TTC549 (cell line): ENCODE results near the gene TACC2.
"Not testable (repeated sequence)": the region's sequence is repeated elsewhere in the genome, so short reads cannot be mapped to it uniquely, and the experiment has no call there.

ENCODE experiments used
- FAIRE-seq: peaks from 2 replicates; lab custom pipeline; 2012; peaks lifted over from hg19 to GRCh38; lab: Jason Lieb, UNC

Gene TACC2, protein sequence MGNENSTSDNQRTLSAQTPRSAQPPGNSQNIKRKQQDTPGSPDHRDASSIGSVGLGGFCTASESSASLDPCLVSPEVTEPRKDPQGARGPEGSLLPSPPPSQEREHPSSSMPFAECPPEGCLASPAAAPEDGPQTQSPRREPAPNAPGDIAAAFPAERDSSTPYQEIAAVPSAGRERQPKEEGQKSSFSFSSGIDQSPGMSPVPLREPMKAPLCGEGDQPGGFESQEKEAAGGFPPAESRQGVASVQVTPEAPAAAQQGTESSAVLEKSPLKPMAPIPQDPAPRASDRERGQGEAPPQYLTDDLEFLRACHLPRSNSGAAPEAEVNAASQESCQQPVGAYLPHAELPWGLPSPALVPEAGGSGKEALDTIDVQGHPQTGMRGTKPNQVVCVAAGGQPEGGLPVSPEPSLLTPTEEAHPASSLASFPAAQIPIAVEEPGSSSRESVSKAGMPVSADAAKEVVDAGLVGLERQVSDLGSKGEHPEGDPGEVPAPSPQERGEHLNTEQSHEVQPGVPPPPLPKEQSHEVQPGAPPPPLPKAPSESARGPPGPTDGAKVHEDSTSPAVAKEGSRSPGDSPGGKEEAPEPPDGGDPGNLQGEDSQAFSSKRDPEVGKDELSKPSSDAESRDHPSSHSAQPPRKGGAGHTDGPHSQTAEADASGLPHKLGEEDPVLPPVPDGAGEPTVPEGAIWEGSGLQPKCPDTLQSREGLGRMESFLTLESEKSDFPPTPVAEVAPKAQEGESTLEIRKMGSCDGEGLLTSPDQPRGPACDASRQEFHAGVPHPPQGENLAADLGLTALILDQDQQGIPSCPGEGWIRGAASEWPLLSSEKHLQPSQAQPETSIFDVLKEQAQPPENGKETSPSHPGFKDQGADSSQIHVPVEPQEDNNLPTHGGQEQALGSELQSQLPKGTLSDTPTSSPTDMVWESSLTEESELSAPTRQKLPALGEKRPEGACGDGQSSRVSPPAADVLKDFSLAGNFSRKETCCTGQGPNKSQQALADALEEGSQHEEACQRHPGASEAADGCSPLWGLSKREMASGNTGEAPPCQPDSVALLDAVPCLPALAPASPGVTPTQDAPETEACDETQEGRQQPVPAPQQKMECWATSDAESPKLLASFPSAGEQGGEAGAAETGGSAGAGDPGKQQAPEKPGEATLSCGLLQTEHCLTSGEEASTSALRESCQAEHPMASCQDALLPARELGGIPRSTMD (N-terminal part only)

DNA sequence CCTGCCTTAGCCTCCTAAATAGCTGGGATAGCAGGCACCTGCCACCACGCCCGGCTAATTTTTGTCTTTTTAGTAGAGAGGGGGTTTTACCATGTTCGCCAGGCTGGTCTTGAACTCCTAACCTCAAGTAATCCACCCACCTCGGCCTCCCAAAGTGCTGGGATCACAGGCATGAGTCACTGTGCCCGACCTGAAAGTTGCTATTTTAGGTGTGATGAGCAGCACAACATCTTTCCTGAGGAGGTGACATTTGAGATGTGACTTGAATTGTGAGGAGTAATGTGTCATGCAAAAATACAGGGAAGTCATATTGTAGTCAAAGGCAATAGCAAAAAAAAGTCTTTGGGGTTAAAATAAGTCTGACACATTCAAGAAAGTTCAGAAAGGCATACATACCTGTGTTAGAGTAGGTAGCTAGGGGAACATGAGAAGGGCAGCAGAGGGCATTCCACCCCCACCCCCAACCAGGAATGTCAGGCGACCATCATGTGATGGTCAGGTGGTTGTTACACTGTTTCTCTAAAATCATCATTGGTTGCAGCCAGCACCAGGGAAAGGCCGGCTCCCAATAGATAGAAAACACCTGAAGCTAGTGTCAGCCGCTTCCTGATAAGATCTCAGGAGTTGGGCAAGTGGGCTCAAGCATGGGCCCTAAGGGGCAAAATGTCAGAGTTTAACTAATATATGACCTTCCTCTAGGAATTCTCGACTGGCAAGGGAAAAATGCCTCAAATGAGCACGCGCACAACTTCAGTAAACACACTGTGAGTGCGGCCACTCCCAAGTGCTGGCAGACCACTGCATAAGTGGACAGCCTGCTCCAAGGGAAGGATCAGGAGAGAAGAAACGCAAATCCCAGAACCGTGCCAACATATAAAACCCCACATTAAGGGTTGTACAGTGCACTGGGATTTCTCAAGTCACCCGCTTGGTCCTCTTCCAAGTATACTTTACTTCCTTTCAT lies at the start of gene TACC2:
Gene TACC2 (plus strand): TSS at position 803 of the 964 bp plus-strand sequence. CDS start 32,819 bp downstream, outside the sequence.
- FAIRE-seq: no peak

DNA sequence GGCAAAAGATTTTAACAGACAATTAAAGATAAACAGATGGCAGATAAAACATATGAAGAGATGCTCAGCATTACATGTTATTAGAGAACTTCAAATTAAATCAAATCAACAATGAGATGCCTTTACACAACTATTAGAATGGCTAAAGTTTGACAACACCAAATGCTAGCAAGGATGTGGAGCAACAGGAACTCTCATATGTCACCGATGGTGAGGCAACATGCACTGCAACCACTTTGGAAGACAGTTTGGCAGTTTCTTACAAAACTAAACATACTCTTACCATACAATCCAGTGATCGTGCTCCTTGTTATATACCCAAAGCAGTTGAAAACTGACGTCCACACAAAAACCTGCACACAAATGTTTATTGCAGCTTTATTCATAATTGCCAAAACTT lies 47.4 kb upstream of the TACC2 start:
- FAIRE-seq: no peak

DNA sequence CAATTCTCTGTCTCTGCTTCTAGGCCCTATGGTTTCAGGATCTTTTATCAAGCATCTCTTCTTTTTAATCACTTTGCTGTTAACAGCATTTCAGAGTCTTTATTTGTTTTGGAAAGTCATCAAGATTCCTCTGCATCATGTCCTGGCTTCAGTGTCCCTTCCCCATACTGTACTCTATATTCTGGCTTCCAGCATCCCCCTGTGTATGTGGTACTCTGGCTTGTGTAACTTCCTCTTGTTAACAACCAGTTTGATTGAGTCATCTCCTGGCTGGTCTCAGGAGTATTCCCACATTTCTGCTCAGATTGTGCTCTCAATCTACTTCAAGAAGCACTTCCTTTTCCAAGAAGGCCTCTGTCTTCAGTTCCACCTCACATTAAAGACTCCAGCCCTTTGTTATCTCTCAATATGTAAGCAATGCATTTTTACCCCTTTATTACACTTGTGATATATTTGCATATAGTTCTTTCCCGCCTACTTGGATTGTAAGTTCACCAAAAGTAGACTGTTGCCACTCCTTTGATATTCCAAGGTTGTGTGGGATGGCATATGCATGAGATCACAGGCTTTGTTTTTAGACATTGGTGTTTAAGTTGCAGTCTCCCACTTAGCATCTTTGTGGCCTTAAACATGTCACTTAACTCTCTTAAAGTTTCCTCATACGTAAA lies 46.1 kb upstream of the TACC2 start:
- no peak for FAIRE-seq

DNA sequence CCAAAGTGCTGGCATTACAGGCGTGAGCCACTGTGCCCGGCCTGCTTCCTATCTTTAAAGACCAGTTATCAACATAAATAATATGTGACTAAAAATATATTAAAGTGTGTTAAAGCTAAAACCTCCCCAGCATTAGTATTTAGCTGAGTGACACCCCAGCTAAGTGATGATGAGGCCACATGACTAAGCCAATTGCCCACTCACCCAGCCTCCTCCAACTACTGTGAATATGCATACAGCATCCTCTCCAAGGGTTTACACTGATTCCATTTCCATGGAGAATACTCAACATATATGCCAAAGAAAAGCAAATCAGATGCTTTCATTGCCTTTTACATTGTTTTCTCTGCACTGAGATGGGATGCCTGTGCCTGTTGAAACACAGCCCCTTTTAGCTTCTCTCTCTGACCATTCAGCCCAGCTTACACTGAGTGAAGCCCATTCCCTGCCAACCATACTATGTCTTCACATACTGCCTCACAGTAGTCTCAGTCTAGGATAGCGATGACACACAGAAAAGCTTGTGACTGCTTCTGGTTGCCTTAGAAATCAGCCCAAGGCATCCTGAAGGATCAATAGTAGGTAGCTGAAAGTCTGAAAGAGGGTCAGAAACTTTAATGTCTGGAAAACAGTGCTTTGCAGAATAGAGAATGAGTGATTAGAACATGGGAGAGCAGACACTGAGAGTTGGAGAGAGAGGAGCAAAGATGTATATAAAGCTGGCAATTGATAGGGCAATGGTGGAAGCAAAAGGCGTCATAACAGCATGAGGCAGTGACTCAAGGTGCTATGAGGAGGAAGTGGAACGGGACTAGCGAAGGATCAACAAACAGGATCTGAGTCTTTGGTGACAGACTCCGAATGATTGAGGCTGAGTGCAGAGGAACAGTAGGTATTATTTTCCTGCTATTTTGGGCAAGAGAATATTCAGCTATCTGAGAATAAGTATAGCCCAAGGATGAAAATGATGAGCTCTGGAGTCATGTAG lies 41.3 kb upstream of the TACC2 start:
- FAIRE-seq: no peak

DNA sequence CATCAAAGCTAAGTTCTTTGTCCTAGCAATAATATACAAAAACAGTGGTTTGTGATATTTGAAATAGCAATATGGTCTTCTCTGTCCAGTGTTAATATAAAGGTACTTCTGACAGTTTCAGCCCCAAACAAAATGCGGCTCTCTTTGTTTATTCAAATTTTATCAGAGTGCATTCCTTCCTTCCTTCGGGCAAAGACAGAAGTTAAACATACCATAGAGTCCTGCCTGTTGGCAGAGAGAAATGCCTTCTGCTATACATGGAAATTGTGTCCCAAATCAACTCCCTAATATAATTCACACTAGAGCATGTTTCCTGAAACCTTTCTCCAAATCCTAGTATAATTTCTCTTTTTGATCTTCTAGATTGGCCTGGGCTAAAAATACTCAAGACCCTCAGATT lies 39.9 kb upstream of the TACC2 start:
- no peak for FAIRE-seq

DNA sequence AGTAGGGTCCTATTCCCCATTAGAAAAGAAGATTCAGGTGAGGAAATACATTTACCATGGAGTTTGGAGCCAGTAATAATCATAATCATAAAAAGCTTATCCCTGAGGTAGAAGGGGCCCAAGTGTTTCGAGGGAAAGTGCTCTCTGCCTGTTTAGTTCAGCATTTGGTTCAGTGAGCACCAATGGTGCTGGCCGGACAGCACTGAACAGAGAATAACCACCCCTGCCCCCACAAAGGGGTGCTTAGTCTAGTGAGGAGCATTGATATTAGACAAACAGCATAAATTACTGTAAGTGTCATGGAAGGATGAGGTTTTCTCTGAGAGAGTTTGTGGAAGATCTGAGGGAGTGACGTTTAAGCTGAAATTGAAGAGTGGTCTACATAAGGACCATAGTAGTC lies 39.5 kb upstream of the TACC2 start:
- no peak for FAIRE-seq

DNA sequence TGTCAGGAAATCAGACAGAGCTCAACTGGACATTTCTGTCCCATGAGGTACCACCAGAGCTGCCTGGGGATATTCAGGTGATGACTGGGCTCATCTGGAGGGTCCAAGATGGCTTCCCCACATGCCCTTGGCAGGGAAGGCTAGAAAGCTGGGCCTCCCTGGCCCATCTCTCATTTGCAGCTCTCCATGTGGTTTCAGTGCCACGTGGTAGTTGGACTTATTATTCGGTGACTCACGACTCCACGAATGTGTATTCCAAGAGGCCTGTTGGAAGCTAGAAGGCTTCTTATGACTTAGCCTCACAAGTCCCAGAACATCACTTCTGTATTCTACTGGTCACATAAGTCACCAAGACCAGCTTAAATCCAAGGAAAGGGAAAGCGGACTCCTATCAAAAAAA lies 36.7 kb upstream of the TACC2 start:
- no peak for FAIRE-seq

DNA sequence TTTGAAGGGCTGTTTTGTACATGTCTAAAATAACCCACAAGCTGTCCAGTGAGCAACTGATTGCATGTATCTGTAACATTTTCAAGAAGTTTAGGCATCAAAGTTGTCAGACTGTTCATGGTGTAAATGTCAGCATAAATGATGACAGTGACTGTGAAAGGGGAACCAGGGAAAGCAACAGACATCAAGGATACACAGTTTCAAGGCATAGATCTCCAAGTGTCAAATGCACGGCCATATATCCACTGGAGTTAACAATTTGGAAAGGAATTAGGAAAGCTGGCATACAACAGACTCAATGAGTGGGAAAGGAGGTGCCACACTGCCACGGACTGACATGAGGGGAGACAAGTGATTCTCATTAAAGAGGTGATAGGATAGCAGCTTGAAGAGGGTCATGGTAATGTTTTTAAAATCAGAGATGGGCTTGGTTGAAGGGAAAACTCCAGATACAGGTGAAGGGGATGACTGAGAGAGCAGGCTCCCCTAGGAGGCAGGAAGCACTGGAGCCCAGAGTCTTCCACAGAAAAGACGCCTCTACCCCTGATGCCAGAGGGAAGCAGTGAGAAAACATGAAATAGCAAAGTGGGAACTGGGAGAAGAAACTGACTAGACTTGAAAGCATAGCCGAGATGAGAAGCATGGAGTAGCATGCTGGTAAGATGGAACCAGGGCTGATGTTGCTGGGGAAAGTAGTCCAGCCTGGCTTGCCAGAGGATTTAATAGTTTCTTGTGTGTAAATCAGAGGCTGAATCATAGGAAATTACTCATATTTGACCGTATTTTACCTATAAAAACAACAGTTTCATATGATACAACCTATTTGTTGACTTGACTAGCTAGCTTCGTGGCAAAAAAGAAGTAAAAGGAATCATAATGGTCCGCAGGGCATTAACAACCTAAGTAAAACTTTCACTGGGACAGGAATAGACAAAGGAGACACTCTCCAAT lies 32.6 kb upstream of the TACC2 start:
- no peak for FAIRE-seq

DNA sequence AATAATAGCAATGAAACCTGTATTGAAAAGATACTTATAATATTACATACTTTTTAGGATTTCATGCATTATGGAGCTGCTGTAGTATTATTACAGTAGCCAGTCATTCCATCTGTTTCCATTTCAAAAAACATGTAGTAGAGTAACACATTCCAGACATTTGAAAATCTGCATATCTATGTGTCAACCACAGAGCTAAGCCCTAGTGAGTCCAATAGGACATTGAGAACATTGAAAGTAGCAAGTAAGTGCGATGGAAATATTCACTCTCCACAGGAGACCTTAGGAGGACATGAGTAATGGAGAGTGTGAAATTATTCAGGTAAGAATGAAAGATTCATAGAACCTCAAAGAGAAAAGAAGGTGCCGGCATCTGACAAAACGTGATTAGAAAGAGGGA lies 29.3 kb upstream of the TACC2 start:
- no peak for FAIRE-seq

DNA sequence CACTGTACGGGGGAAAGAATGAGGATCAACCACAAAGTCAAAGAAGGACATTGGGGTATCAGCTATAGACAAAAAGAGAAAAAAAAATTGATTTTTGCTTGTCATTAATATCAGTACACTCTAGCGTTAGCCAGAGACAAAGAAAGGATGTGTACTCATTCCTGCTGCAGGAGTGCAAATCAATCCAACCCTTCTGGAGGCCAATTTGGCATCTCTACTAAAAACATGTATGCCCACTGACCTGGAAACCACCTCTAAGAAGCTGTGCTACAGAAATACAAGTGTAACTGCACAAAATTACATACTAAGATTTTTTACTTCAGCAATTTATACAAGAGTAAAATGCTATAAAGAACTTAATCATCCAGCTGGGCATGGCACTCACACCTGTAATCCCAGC lies 27.5 kb upstream of the TACC2 start:
- FAIRE-seq: no peak

DNA sequence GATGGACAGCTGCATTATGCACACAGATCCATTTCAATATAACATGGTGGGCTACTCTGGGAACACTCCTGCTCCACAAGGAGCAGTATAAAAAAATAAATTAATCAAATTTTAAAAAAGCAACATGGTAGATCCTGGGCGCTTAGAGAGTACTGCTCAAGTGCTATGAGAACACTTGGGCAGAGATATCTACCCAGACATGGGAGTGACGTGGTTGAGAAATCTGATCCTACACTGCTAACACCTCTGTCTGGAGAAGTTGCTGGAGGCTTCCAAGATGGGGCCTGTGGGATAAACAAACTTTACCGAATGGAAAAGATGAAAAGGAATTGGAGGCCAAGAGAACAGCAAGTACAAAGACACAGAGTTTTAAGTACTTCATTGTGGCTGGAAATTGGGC lies 23.0 kb upstream of the TACC2 start:
- FAIRE-seq: no peak

DNA sequence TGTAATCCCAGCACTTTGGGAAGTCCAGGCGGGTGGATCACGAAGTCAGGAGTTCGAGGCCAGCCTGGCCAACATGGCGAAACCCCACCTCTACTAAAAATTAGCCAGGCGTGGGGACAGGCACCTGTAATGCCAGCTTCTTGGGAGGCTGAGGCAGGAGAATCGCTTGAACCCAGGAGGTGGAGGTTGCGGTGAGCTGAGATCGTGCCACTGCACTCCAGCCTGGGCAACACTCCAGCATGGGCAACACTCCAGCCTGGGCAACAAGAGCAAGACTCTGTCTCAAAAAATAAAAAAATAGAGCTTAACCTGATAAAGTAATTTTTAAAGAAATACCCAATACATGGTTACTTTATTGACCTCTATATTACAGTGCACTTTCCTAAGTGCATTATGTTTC lies 19.9 kb upstream of the TACC2 start:
- FAIRE-seq: not testable (repeated sequence)

DNA sequence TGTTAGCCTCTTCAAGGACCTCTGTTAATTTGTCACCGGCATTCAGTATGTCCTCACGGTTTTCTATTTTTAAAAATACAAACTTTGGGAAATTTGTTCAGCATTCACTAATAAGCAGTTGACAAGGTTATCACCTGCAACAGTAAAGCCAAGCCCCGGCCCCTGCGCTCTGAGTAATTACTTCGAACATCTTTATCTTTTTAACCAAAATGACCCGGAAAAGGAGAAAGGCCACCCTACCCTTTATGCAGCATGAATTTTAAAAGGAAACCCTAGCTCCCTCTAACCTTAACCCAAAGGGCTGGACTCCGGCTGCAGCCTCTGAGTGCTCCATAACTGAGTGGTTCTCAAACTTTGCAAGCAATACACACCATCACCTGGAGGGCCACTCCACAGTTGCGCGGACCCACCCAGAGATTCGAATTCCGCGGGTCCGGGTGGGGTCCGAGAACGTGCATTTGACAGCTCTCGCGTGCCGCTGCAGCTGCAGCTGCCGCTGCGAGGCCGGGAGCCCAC lies 14.9 kb upstream of the TACC2 start:
- FAIRE-seq: no peak

DNA sequence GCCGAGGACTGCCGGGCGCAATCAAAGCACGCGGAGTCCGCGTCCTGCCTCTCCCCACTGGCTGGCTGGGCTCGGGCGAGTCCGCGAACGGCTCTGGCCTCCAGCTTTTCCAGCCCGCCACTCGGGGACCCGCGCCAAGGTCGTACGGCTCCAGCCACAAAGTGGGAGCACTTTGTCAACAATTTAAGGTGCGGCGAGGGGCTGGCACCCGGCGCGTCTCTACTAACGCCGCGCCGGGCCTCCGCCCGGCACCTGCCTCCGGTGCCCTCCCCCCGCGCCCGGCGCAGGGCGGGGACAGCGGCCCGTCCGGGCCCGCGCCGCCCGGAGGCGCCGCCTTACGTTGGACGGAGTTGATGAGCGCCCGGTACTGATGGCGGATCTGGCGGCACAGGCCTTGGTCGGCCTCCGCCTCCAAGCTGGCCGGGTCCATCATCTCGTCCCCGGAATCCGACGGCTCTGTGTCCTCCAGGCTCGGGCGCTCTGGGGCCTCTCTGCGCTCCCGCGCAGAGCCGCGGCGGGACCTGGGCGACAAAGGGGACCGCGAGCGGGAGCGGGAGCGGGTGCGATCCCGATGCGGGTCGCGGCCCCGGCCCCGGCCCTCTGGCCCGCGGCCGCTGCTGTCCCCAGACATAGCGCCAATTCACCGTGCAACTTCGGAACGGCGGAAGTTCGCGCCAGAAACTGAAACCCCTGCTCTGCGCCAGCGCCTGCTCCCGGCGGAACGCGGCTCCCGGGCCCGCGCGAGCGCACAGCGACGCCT lies 14.2 kb upstream of the TACC2 start, which contains the start of gene NSMCE4A:
Gene NSMCE4A (minus strand): TSS at position 683 of the 760 bp plus-strand sequence. CDS start 52 bp downstream, at position 631.
- no peak for FAIRE-seq

DNA sequence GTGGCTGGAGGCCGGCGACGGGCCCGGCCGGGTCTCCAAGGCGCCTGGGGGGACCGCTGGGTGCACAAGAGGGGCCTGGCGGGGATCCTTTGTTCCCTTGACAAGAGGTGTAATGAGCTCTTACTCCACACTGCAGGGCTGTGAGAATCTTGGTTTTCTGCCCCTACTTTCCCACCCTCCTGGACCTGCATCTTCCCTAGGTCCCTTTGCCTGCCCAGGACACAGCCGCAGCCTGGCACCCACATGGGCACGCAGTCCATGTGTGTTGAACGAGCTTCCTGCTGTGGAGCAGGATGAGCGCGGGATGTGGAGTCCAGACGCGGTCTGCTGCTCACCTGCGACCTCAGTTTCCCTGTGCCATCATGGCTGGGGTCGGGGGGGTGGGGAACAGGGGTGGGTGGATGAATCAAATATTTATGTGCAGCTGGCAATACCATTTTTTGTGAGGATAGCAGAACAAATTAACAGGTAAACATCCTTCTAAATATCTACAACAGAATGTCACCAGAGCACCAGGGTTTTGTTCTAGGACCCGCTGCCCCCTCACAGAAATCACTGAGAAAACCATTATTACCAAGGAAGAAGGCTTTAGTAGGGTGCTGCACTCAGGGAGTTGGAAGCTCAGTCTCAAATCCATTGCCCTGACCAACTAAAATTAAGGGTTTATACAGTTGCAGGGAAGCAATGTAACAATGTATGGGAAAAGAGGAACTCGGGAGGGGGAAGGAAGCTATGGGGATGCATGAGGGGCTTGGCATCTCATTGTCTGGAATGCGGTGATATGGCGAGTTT lies 13.5 kb upstream of the TACC2 start:
- FAIRE-seq: no peak

DNA sequence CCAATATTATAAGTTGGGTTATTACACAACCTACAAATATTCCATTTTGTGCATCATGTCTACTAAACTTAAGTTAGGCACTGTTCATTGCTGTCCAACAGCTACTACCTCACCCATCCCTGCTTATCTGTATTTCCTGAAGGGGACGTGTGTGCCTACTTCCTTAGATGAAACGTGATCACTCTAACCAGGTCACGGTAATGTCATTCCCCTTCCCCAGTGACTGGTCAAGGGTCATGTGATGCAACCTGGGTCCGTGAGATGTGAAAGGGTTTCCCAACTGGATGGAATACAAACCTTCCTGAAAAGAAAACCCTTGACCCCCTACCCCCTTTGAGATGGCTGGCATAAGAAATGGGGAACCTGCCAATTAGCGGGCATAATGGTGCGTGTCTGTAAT lies 12.4 kb upstream of the TACC2 start:
- FAIRE-seq: no peak

DNA sequence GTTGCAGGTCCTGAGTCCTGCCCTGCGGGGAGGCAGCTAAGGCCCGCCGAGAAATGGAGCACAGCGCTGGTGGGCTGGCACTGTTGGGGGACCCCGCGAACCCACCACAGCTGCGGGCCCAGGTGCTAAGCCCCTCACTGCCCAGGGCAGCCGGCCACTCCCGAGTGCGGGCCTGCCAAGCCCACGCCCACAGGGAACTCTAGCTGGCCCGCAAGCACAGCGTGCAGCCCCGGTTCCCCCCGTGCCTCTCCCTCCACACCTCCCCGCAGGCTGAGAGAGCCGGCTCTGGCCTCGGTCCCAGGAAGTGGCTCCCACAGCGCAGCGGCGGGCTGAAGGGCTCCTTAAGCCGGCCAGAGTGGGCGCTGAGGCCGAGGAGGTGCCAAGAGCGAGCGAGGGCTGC lies 10.5 kb upstream of the TACC2 start:
- no peak for FAIRE-seq
